Stomach (tissue), 4 donors: ENCODE data around the gene WNT5B.
A peak's percentile ranks its signal among the peaks of the same experiment; 100 is the strongest.

ENCODE experiments used
- CTCF ChIP-seq, 7 experiments: fragments of 450-650 bp in 4 of 7; fragments of 200-600 bp in 3 of 7; sonication (generic) in 3 of 7; IDR thresholded peaks; one replicate each; pipeline ENCODE4 v1.5.1; 2016 to 2019; ENCODE audit warnings: antibody characterized with exemption in 7 of 7, control low read depth in 2 of 7, mild to moderate bottlenecking in 1 of 7
- EP300 ChIP-seq: sonication (generic); formaldehyde crosslinking; IDR thresholded peaks from one replicate; pipeline ENCODE4 v1.6.1; 2017; ENCODE audit warnings: antibody characterized with exemption
- POLR2A ChIP-seq, 4 donors: fragments of 450-650 bp; IDR thresholded peaks; one replicate each; pipeline ENCODE4 v1.6.1; 2016; ENCODE audit warnings: antibody characterized with exemption in 4 of 4, control low read depth in 2 of 4, mild to moderate bottlenecking in 1 of 4, moderate library complexity in 1 of 4

- TF ChIP-seq CTCF (IDR thresholded peaks at IDR 0.05) = peak in 5 of 7 experiments; percentile 62 to 85 (median 81)
- TF ChIP-seq POLR2A (IDR thresholded peaks at IDR 0.05) = no peak
- TF ChIP-seq EP300 = no peak
Observed at GRCh38 chr12:1583421-1584078, 45.5 kb upstream of the WNT5B start.
